OCI-LY1 (cell line): ENCODE results near the gene SURF2.

ENCODE experiments used
- EZH2 ChIP-seq: fragments of 200-600 bp; sonication (generic), shearing (Covaris generic); IDR thresholded peaks from 2 replicates; pipeline ENCODE4 v1.8.0; 2017; ENCODE audit warnings: borderline replicate concordance, mixed run types, mild to moderate bottlenecking, antibody characterized with exemption, low read length, moderate library complexity, mixed read lengths
- TF ChIP-seq, protein P1 (sequence below): fragments of 200-600 bp; sonication (generic), shearing (Covaris generic); IDR thresholded peaks from 2 replicates; pipeline ENCODE4 v1.5.1; 2017; ENCODE audit warnings: mild to moderate bottlenecking, antibody characterized with exemption, low read length, moderate library complexity, mixed read lengths

DNA sequence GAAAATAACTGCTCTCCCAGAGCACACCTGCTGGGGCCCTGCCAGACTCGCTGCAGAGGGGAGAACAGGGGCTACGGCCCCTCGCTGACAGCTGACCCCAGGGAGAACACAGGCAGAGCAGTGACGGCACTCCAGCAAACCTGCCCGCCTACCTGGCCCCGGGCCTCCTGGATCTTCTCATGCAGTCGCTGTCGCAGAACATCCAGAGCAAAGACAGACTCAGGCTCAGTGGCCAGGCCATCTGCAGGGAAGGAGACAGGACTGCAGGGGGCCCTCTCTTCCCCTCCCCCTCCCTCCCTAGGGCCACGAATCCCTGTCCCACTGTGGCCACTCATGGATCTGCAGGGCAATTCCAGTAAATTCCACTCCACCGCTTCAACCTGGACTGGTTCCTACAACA, 22.8 kb upstream of the SURF2 start:
- TF ChIP-seq, protein P1, sequence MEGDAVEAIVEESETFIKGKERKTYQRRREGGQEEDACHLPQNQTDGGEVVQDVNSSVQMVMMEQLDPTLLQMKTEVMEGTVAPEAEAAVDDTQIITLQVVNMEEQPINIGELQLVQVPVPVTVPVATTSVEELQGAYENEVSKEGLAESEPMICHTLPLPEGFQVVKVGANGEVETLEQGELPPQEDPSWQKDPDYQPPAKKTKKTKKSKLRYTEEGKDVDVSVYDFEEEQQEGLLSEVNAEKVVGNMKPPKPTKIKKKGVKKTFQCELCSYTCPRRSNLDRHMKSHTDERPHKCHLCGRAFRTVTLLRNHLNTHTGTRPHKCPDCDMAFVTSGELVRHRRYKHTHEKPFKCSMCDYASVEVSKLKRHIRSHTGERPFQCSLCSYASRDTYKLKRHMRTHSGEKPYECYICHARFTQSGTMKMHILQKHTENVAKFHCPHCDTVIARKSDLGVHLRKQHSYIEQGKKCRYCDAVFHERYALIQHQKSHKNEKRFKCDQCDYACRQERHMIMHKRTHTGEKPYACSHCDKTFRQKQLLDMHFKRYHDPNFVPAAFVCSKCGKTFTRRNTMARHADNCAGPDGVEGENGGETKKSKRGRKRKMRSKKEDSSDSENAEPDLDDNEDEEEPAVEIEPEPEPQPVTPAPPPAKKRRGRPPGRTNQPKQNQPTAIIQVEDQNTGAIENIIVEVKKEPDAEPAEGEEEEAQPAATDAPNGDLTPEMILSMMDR: no peak
- no peak for TF ChIP-seq EZH2
